ENCODE data around the gene KRT4.

KRT4 gene

GRCh38 chr12:52821826-52822660 is 8.1 kb upstream of the KRT4 start:
- DNase-seq = no peak

DNA sequence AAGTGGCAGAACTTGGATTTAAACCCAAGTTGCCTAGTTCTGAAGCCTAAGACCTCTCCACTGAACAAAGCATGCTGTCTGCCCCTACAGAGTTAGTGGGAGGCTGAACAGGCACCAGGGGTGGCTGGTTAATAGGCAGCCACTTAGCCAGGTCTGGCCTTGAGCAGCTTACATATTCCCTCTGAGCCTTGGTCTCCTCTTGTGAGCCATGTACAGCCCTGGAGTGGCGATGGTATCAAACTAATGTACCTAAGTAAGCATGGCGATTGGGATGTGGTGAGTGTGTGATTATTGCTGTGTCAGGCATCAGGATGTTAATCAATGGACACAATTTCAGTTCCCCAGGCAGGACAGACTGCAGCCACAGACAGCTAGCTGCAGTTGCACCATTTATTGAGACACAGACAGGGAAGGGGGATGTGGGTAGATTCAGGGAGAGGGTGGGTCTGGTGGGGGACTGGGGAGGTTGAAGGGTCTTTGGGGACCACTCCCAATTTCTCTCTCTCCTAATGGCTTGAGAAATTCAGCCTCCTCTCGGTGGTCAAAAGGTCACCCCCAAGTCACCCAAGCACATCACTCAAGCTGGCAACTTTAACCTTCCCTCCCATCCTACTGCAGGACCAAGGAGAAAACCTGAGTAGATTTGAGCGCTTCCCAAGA is 7.3 kb upstream of the KRT4 start:
- no peak for DNase-seq

DNA sequence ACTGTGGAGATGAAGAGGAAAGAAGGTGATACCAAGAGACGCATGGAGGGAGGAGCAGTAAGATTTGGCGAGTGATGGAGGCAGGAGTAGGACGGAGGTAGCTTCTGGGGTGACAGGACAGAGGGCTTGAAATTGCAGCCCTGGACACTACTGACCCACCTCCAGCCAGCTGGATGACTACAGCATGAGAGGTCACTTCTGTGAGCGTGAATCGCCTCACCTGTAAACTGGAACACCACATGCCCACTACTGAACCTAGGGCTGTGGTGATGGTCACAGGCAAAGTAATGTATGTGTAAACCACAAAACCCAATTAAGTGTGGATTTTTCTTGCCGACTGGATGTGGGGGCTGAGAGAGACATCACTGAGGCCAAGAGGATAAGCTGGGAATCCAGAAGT is 6.6 kb upstream of the KRT4 start:
- DNase-seq = no peak

- DNase-seq = no peak
These were observed 6.0 kb upstream of the KRT4 start for GRCh38 chr12:52819731-52820510.

DNA sequence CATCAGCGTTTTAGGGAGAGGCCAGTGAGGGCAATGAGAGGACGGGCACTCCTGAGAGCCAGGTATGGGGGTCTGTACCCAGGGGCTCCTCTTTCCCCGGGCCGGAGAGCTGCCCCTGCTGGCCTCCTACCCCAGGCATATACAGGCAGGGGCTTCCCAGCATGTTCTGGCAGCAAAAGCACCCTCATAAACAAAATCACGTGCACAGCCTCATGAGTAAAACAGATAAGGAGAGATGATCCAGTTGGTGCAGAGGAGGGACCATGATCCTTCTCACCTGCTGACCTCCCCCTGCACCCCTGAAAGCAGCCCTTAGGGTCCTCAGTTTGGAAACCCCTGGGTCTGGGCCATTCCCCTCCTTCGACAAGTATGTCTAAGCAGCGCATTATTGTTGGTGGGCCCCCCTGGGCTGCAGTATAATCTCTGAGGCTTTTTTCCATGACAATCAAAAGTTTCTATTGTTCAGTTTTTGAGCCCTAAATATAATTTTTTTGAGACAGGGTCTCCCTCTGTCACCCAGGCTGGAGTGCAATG is 5.0 kb upstream of the KRT4 start:
- no peak for DNase-seq

DNA sequence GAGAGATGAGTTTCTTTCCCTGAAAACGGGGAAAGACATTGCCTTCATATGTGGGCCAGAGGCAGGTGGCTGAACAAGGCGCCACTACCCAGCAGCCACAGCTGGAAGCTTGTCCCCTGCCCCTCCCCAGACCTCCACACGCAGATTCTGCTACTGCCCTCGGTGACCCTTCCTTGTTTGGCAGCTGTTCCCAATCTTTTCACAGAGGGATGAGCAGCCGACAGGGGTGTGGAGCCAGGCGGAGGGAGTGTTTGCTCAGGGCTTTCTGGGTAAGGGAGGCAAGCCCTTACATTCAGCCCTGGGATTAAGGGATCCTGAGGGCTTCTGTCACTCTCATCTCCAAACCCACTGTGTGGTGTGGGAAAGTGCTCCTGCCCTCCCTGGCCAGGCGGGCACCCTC is 4.5 kb upstream of the KRT4 start:
- no peak for DNase-seq

GRCh38 chr12:52817699-52818238 is 3.9 kb upstream of the KRT4 start:
- no peak for DNase-seq

DNA sequence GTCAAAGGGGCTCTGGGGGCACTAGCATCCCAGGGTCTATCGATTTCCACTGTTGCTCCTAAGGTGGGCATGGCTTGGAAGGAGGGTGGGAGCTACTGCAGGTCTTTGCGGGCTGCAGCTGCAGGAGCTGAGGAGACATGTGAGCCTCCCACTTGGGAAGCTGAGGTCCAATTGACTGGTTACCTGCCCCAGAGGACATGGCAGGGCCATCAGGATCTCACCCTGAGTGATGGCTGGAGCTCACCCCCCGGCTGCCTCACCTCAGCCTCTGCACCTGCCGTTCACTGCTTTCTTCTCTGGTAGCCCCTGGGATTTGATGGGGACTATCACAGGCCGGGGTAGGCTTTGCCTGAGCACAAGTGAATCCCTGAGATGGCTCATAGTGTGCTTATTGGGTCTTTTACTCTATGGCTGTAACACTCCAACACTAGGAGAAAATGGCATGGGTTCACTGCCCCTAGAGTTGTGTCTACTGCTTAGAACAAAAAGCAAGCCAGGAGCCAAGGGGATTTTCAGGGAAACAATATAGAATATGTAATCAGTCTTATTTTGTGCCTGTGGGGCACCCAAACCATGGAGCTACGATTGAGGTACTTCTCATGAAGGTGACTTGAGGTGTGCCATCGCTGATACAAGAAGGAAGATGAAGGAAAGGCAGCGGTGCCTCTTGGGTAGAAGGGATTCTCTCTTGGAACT is 3.2 kb upstream of the KRT4 start:
- DNase-seq = no peak

DNA sequence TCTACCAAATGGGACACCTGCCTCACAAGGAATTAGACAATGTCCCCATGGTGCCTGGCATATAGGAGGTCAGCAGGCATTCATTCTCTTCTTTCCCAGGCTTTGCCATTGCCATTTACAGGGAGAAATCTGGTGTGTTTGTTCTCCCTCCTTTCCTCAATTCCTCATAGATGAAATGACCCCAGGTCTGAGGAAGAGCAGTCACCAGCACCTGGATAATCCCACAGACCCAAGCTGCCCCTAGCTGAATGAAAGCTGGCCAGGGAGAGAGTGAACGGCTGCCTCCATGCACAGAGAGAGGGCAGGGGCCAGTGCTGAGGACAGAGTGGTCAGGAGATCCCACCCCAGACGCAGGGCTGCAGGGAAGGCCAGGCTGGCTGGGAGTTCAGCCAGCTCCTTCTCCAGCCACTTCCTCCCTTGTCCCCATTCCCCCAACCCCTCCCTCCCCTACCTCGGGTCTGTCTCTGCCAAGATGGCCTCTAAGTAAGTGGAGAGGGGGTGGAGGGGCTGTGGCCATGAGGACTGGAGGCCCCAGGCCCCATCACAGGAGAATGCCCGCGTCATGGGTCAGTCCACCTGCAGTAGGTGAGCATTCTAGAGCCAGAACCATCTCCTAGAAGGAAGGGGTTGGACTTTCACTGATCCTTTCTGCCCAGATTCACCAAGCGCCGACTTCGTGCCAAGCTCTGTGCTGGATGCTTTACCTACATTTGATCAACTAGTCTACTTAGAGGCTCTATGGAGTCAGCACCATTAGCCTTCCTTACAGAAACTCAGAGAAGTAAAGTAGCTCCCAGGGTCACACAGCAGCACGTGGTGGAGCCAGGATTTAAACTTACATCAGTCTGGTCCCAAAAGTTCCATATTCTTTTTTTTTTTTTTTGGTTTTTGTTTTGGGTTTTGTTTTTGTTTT is 2.0 kb upstream of the KRT4 start:
- no peak for DNase-seq

DNA sequence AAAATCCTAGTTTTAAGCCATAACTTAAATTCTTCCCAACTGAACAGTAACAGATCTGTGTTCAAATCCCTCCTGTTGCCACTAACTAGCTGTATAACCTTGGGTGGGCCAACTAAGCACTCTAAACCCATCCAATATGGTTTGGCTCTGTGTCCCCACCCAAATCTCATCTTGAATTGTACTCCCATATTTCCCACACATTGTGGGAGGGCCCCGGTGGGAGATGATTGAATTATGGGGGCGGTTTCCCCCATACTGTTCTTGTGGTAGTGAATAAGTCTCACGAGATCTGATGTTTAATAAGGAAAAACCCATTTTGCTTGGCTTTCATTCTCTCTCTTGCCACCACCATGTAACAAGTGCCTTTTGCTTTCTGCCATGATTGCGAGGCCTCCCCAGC is 1.2 kb upstream of the KRT4 start:
- DNase-seq = no peak

DNA sequence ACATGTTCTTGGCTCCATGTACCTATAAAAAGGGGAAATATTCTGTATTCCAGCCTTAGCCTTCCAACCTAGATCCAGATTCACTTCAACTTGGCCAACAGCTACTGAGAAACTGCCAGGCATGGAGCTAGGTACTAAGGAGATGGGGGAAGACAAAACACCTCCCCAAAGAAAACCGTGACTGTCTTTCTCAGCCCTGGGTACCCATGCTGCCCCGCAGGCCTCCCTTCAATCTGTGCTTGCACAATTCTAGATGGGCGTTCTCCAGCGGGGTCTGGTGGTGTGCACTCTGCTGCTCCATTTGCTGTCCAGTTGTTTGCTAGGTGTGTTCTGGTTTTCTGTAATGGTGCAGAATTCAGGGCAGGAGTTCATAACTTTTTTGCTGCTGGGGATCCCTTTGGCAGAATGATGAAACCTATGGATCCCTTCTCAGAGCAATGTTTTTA is 817 bp upstream of the KRT4 start:
- no peak for DNase-seq

GRCh38 chr12:52813203-52813819 is 605 bp downstream of the KRT4 start:
- no peak for DNase-seq

GRCh38 chr12:52812749-52813148 is 1.2 kb downstream of the KRT4 start:
- DNase-seq = no peak

GRCh38 chr12:52812073-52812400 is 1.9 kb downstream of the KRT4 start:
- DNase-seq = no peak

DNA sequence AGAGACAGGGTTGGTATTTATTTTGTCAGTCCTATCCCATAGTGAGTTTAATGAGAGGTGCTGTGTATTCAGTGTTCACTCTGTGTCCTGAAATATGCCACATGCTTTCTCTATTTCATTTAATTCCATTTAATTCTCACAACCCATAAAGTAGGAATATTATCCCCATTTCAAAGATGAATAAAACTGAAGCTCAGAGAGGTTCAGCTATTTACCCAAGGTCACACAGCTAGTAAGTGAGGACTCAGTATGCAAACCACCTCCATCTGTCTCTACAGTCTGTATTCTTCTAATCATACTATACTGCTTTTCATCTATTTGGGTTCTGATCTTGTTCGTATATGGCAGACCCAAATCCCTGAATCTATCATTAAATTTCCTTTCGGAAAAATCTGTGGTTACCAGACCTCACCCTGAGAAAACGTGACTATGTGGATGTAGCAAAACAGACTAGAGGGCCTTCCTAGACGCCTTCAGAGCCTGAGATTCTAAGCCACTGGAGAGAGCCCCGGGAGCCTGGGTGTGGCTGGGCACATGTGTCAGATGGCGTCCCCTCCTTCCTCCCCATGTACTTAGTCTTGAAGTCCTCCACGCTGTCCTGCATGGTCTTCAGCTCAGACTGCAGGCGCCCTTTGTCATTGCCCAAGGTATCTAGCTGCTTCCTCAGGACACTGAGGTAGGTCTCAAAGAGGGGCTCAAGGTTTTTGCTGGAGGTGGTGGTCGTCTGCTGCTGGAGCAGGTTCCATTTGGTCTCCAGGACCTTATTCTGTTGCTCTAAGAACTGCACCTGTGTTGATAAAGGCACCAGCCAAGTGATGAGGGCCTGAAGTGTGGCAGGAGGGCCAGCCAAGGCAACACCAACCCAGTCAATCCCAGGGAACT is 2.5 kb downstream of the KRT4 start:
- no peak for DNase-seq

DNA sequence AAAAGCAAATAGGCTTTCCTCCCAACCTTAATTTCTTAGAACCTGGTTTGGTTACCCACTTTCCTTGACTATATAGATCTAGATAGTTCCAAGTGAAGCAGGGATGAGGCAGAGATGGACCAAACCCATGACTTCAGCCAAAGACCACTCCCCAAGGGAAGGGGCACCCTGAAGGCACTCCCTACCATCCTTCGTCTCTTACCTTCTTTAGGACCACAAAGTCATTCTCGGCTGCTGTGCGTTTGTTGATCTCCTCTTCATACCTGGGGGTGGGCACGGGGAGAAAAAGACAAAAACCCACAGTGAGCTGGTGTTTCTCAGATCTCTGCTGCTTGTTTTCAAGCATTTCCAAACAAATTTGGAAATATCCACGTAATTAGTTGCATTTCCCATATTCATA is 3.4 kb downstream of the KRT4 start:
- no peak for DNase-seq

DNA sequence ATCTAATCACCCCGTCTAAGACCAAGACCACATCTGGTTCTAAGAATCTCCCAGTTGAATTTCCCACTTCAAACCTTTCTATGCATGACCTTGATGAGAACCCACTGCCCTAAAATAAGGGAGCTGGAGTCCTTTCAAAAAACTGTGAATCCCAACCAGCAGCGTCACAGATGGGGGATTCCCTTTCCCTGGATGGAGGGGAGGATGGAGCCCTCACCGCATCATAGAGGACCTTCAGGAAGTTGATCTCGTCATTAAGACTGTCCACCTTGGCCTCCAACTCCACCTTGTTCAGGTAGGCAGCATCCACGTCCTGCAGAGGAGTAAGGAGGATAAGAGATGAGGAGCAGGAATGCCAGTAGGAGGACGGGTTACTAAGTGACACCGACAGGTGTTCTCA is 4.8 kb downstream of the KRT4 start:
- DNase-seq = no peak

DNA sequence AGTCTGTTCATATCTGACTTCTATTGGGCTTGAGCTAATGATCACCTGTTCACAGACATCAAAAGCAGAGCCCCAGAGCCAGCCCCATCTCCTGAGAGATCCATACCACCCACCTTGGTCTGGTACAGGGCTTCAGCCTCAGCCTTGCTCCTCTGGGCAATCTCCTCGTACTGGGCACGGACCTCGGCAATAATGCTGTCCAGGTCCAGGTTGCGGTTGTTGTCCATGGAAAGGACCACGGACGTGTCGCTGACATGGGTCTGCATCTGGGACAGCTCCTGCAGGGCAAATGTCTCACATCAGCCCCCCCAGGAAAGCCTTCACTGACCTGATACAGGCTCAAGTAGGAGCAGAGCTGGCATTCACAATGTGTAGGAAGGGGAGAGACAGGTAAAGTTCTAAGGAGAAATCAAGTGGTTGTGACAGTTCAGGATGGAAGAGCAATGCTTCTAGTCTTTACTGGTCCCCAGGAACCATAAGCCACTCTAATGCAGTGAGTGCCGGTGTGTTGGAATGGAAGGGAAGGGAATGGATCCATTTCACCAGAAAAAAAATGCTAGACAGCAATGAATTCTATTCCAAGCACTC is 5.2 kb downstream of the KRT4 start:
- DNase-seq = no peak

All from stimulated activated naive CD4-positive, alpha-beta T cell treated with Interleukin-2 at 50 U/mL for 16 hours (primary cell).